ENCODE data around the gene SORCS2. TPM values are rescaled to one million over a fixed set of nuclear protein-coding genes. Genes with fewer than 3 reads are reported as not detected.
A peak's percentile ranks its signal among the peaks of the same experiment; 100 is the strongest.

Gene SORCS2
- total and polyA plus RNA-seq, 2 of the 4 experiments (the other 2 are of a cell fraction), result 0.36 to 0.62 TPM

DNA sequence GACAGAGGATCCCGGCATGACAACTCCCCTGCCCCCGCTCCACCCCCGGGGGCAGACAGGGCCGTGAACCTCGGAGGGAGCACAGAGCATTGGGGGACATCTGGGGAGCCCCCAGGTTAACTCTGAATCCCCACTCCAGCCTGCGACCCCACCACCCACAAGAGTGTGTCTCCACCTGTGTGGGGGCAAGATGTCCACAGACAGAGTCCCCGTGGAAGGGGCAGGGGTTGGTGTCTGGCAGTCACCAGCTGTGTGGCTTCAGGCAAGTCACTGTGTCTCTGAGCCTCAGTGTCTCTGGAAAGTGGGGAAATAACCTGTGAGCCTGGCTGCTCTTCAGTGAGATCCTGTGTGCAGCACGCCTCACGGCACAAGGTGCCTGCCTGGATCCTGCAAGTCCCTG is 508.3 kb downstream of the SORCS2 start:
- peaks cover 13% of the 10 kb centered on the region for H3K27me3 ChIP-seq (ENCODE audit: control insufficient read depth, insufficient read depth, low read length)
- H3K9ac ChIP-seq (ENCODE audit: low read depth, low read length), result no peak overlapping the region
- no peak overlapping the region for H2AFZ ChIP-seq (replicated peaks; ENCODE audit: low read length, poor library complexity)
- H4K8ac ChIP-seq (ENCODE audit: low read depth in 2 of 2, low read length in 2 of 2), result no peak overlapping the region
- dilution Hi-C loops (cut with HindIII; ENCODE audit: low sequenced_read_pairs, unreplicated experiment) (no loop called here), intact Hi-C loops (cut with micrococcal nuclease) (no loop called here), in situ Hi-C loops (cut with MboI; ENCODE audit: low sequenced_read_pairs) (no loop called here)
- ChIA-PET CTCF (no interaction called here), POLR2A (ENCODE audit: unreplicated experiment) (no interaction called here)
- no peak overlapping the region for H3K27ac ChIP-seq (ENCODE audit: insufficient read depth, low read length)
- no peak overlapping the region for H3K4me3 ChIP-seq (ENCODE audit: insufficient read depth, low read depth, low read length)
- H3K36me3 ChIP-seq (ENCODE audit: control insufficient read depth, insufficient read depth, low read length), result no peaks in the 10 kb centered on the region
- H2AK9ac ChIP-seq (replicated peaks; ENCODE audit: low read depth, low read length, poor library complexity), result peak overlapping the region; percentile 57
- H4K20me1 ChIP-seq (ENCODE audit: insufficient read depth, low read length), result no peaks in the 10 kb centered on the region
- H2BK20ac ChIP-seq (ENCODE audit: low read depth, low read length), result no peak overlapping the region
- H3K23ac ChIP-seq (ENCODE audit: low read depth, low read length), result no peak overlapping the region
- no peak overlapping the region for H3K56ac ChIP-seq (ENCODE audit: extremely low read depth, insufficient read depth, low read length)
- no peak overlapping the region for H3K14ac ChIP-seq (replicated peaks; ENCODE audit: low read depth, low read length)
- no peak overlapping the region for H2AK5ac ChIP-seq (ENCODE audit: low read depth, low read length)
- TF ChIP-seq, protein P1, sequence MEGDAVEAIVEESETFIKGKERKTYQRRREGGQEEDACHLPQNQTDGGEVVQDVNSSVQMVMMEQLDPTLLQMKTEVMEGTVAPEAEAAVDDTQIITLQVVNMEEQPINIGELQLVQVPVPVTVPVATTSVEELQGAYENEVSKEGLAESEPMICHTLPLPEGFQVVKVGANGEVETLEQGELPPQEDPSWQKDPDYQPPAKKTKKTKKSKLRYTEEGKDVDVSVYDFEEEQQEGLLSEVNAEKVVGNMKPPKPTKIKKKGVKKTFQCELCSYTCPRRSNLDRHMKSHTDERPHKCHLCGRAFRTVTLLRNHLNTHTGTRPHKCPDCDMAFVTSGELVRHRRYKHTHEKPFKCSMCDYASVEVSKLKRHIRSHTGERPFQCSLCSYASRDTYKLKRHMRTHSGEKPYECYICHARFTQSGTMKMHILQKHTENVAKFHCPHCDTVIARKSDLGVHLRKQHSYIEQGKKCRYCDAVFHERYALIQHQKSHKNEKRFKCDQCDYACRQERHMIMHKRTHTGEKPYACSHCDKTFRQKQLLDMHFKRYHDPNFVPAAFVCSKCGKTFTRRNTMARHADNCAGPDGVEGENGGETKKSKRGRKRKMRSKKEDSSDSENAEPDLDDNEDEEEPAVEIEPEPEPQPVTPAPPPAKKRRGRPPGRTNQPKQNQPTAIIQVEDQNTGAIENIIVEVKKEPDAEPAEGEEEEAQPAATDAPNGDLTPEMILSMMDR (conservative IDR thresholded peaks at IDR 0.05; ENCODE audit: low read depth, low read length), result no peak
- TF ChIP-seq, protein P2, sequence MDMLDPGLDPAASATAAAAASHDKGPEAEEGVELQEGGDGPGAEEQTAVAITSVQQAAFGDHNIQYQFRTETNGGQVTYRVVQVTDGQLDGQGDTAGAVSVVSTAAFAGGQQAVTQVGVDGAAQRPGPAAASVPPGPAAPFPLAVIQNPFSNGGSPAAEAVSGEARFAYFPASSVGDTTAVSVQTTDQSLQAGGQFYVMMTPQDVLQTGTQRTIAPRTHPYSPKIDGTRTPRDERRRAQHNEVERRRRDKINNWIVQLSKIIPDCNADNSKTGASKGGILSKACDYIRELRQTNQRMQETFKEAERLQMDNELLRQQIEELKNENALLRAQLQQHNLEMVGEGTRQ (IDR thresholded peaks at IDR 0.05; ENCODE audit: low read depth, low read length), result no peak
- TF ChIP-seq FOS (IDR thresholded peaks at IDR 0.05; ENCODE audit: low read depth, low read length), result no peak
- TF ChIP-seq CHD1 (IDR thresholded peaks at IDR 0.05; ENCODE audit: low read depth, low read length), result no peak
- TF ChIP-seq POLR2A (IDR thresholded peaks at IDR 0.05; ENCODE audit: low read depth, low read length), result no peak
- no peak for TF ChIP-seq RCOR1 (IDR thresholded peaks at IDR 0.05; ENCODE audit: insufficient replicate concordance, low read length)
- TF ChIP-seq MAZ (IDR thresholded peaks at IDR 0.05; ENCODE audit: borderline replicate concordance, low read depth, low read length), result no peak
- TF ChIP-seq BHLHE40 (IDR thresholded peaks at IDR 0.05; ENCODE audit: low read depth, low read length), result no peak
- no peak for TF ChIP-seq MXI1 (IDR thresholded peaks at IDR 0.05; ENCODE audit: borderline replicate concordance, low read depth, low read length)
- TF ChIP-seq, protein P3, sequence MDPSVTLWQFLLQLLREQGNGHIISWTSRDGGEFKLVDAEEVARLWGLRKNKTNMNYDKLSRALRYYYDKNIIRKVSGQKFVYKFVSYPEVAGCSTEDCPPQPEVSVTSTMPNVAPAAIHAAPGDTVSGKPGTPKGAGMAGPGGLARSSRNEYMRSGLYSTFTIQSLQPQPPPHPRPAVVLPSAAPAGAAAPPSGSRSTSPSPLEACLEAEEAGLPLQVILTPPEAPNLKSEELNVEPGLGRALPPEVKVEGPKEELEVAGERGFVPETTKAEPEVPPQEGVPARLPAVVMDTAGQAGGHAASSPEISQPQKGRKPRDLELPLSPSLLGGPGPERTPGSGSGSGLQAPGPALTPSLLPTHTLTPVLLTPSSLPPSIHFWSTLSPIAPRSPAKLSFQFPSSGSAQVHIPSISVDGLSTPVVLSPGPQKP (IDR thresholded peaks at IDR 0.05; ENCODE audit: borderline replicate concordance, low read depth, low read length), result no peak
- TF ChIP-seq NFE2L2 (IDR thresholded peaks at IDR 0.05; ENCODE audit: low read depth, low read length), result no peak
- TF ChIP-seq SMC3 (IDR thresholded peaks at IDR 0.05; ENCODE audit: low read depth, low read length), result no peak
- no peak for TF ChIP-seq MAFK (IDR thresholded peaks at IDR 0.05; ENCODE audit: low read depth, low read length)
- H4K5ac ChIP-seq (ENCODE audit: low read depth, low read length), result no peak overlapping the region
- H4K91ac ChIP-seq (ENCODE audit: insufficient read depth, low read depth, low read length), result no peak overlapping the region
- DNase-seq, result no peak
- no peak overlapping the region for H3K18ac ChIP-seq (ENCODE audit: low read depth, low read length)
- H3K4ac ChIP-seq (ENCODE audit: low read depth, low read length), result no peak overlapping the region
- no peak overlapping the region for H2BK15ac ChIP-seq (ENCODE audit: low read depth, low read length)
- no peak overlapping the region for H2BK5ac ChIP-seq (ENCODE audit: low read depth, low read length, poor library complexity, severe bottlenecking)
- ATAC-seq (ENCODE audit: low read depth), result no peak
- H3K9me3 ChIP-seq (ENCODE audit: control insufficient read depth, insufficient read depth, low read length), result no peaks in the 10 kb centered on the region
- no peaks in the 10 kb centered on the region for H3K9me1 ChIP-seq (ENCODE audit: insufficient read depth, low read length)
- no peak overlapping the region for H3K4me2 ChIP-seq (ENCODE audit: low read depth, low read length)
- H2BK120ac ChIP-seq (ENCODE audit: low read depth, low read length), result no peak overlapping the region
- no peaks in the 10 kb centered on the region for H3K79me1 ChIP-seq (ENCODE audit: low read depth in 1 of 2, low read length in 2 of 2)
- peaks cover 6% of the 10 kb centered on the region; the same call in 1 of the 2 replicates for H3K4me1 ChIP-seq (ENCODE audit: control insufficient read depth, insufficient read depth, low read length)
- WGBS, 2 experiments (ENCODE audit: extremely low coverage in 2 of 2, insufficient read length in 1 of 2), result no CpG with 5 or more reads among the region's 9 CpGs
- no TSS peak for BruUV-seq (replicated peaks)
